Muscle of back (tissue), 11 donors: ENCODE data around the gene ITGA11. TPM values are rescaled to one million over a fixed set of nuclear protein-coding genes. Genes with fewer than 3 reads are reported as not detected.

Experiments
- DNase-seq, 3 donors: peaks; one replicate each; pipeline versions ENCODE4 v3.0.0 to v3.0.0-alpha.2; 2013
- polyA plus RNA-seq, 10 donors: library from polyadenylated mRNA; unstranded; fragments of 120-200 nt; gene quantifications; one replicate each; pipeline ENCODE4 v1.2.1, GENCODE V29; 2013; ENCODE audit not compliant: insufficient read length in 10 of 10

Gene ITGA11
- polyA plus RNA-seq, 10 donors: 2.2 to 10.9 (median 5.7) TPM

DNA sequence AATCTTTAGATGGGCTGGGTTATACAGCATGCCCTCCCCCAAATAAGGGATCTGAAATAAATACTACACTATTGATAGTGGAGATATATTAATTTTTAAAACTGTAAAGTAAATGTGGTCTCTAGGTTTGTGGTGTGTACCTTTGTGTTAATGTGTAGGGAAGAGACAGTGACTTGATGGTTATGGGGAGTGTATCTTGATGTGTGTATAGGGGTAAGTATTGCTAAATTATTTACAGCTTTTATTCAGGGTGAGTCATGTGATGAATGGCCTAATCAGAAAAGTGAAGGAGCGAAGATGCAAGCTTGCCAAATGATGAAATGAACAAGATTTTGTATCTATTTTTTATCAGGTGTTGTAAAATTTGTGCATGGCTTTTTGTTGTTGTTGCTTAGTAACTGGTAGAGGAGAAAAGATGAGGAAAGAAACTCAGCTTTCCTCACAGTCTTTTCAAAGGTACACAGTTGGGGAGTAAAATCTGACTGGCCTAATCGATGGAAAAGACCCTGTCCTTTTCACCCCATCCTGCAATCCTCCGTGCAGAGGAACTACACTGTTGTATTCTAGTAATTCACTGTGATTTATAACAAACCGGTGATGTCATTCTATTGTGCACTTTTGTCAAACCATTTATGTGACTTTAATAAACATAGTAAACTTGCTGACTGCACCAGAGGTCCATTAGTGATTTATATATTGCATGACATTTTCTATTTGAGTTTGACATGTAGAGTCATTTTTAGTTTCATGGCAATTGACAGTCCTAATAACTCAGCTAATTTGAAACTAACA is 136.8 kb downstream of the ITGA11 start:
- no peak for DNase-seq

DNA sequence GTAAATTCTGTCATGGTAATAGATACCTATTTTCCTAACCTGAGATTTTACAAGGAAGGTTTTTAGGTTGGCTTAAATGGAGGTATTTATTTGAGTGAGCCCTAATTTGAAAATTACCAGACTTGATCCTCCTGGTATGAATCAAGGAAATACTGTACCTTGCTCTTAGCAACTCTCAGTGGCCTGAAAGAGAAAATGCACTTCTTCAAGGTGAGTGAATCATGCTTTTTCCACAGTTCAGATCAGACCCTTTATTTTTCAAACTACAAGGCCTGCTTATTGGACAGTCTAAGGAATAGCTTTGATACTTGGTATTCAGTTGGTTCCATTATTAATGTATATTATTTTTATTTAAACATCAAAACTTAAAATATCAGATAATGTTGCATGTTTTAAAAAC is 139.0 kb downstream of the ITGA11 start:
- no peak for DNase-seq

- DNase-seq: no peak
These were observed 139.7 kb downstream of the ITGA11 start for GRCh38 chr15:68292157-68292781.

GRCh38 chr15:68290715-68291114 is 141.2 kb downstream of the ITGA11 start:
- DNase-seq: no peak

DNA sequence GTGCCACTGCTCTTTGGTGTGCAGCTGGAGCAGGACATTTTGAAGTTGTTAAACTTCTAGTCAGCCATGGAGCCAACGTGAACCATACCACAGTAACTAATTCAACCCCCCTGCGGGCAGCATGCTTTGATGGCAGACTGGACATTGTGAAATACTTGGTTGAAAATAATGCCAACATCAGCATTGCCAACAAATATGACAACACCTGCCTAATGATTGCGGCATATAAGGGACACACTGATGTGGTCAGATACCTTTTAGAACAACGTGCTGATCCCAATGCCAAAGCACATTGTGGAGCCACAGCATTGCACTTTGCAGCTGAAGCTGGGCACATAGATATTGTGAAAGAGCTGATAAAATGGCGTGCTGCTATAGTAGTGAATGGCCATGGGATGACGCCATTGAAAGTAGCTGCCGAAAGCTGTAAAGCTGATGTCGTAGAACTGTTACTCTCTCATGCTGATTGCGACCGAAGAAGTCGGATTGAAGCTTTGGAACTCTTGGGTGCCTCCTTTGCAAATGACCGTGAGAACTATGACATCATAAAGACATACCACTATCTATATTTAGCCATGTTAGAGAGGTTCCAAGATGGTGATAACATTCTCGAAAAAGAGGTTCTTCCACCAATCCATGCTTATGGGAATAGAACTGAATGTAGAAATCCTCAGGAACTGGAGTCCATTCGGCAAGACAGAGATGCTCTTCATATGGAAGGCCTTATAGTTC is 142.2 kb downstream of the ITGA11 start:
- no peak for DNase-seq

- DNase-seq: no peak
These were observed 142.9 kb downstream of the ITGA11 start for GRCh38 chr15:68289057-68289456.

- DNase-seq: no peak
These were observed 145.7 kb downstream of the ITGA11 start for GRCh38 chr15:68286256-68286655.

DNA sequence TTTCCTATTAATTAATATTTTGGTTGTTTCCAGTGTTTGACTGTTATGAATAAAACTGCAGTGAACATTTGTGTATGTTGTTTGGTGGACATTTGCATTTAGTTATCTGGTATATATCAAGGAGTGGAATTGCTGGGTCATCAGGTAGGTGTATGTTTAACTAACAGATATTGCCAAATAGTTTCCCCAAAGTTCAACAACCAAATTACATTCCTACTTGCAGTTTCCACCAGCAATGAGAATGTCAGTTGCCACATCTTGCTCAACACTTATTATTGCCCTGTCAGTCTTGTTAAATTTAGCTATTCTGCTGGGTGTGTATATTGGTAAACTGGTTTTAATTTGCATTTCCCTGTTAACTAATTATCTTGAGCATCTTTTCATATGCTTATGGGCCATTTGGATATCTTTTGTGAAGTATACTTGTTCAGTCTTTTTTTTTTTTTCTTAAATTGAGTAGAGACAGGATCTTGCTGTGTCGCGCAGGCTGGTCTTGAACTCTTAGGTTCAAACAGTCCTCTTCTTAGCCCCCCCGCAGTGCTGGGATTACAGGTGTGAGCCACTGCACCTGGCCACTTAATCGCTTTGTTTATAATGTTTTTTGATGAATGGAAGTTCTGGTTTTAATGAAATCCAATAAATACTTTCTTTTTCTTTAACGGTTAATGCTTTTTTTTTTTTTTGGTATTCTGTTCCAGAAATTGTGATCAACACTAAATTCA is 146.5 kb downstream of the ITGA11 start:
- no peak for DNase-seq

GRCh38 chr15:68284616-68285258 is 147.2 kb downstream of the ITGA11 start:
- DNase-seq: no peak

GRCh38 chr15:68283401-68283800 is 148.6 kb downstream of the ITGA11 start:
- DNase-seq: no peak

DNA sequence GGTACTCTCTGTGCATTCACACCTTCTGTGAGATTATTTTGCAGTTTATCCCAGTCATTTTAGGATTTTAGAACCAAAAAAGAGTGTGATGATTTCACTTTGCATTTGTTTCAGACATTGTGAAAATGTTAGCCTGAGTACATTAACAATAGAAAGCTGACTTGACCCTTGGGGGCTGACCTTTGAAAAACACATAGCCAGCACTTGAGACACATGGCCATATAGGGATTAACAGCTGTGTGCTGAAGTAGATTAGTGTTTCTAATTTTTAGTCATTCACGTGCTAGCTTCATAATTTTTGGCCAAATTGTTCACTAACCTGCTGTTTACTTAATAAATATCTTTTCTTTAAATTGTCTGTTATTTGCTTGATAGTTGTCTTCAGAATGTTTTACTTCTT is 151.0 kb downstream of the ITGA11 start:
- DNase-seq: no peak

DNA sequence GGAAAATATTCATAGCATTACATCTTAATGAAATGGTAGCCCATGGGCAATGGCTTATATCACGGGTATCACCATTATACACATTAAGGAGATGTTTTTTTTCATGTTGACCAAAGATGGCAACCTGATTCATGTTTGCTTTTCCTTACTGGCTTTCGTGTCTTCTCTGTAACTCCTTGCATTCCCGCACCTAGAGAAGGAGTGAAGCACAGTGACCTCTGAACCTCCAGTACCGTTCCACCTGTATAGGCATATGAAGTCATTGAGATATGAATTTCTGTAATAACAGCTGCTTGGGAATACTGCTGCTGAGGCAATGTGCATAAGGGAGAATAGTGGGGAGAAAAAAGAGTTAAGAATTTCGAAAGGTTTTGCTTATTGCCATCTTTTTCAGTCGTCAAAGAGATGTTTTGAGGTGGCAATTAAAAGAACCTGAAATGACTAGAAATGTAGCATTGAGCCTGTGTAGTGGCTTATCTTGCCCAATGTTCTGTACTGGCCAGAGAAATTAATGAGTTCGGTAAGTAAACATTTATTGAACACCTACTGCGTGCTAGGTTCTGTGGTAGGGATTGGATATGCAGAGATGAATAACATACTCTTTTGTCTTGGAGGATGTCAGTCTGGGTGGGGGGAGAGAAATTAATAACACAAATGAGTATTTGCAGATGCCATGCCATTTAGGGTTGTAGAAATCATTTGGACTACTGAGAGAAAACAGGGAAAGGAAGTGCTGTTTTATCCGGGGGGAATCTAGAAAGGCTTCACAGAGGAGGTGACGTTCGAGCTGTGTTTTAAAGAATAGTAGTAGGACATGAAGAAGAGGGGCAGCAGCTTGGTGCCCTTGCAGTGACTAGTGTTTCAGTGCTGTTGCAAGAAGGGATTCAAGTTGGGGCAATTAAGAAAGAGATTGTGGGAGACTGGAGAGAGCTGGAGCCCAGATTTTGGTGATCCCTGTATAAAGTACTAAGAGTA is 151.9 kb downstream of the ITGA11 start:
- no peak for DNase-seq

- DNase-seq: peak in 1 of 3 donors; percentile 64
These were observed 153.2 kb downstream of the ITGA11 start for GRCh38 chr15:68278595-68279405.

GRCh38 chr15:68278345-68278594 is 153.7 kb downstream of the ITGA11 start:
- DNase-seq: no peak

- peak; percentile 92 to 98 (median 94) for DNase-seq
These were observed 154.2 kb downstream of the ITGA11 start, which contains the start of gene FEM1B for GRCh38 chr15:68277603-68278344. TSS of gene FEM1B (plus strand) at chr15:68277745. CDS start at chr15:68278418, 673 bp downstream.

GRCh38 chr15:68277131-68277602 is 154.8 kb downstream of the ITGA11 start:
- DNase-seq: peak; percentile 63 to 96 (median 86)

- no peak for DNase-seq
These were observed 155.3 kb downstream of the ITGA11 start for GRCh38 chr15:68276668-68277067.

GRCh38 chr15:68275165-68275746 is 156.7 kb downstream of the ITGA11 start:
- no peak for DNase-seq
